HEK293 (cell line): ENCODE results near the gene KCNK6.
A peak's percentile ranks its signal among the peaks of the same experiment; 100 is the strongest.

Experiments used
- BCL11B ChIP-seq: fragments of 450-650 bp; formaldehyde crosslinking; IDR thresholded peaks from 2 replicates; pipeline ENCODE4 v1.5.1; 2016; ENCODE audit warnings: low read depth, missing biosample characterization, missing genetic modification characterization
- GLIS2 ChIP-seq: fragments of 450-650 bp; formaldehyde crosslinking; IDR thresholded peaks from 2 replicates; pipeline ENCODE4 v1.5.1; 2016; ENCODE audit warnings: missing biosample characterization, missing genetic modification characterization
- SCRT2 ChIP-seq: fragments of 450-650 bp; formaldehyde crosslinking; IDR thresholded peaks from 2 replicates; pipeline ENCODE4 v1.5.1; 2016; ENCODE audit warnings: missing biosample characterization, missing genetic modification characterization
- SP7 ChIP-seq: fragments of 450-650 bp; formaldehyde crosslinking; IDR thresholded peaks from 2 replicates; pipeline ENCODE4 v1.5.1; 2016; ENCODE audit warnings: missing biosample characterization, missing genetic modification characterization
- YY1 ChIP-seq: fragments of 450-650 bp; formaldehyde crosslinking; IDR thresholded peaks from 2 replicates; pipeline ENCODE4 v1.5.1; 2018; ENCODE audit warnings: missing biosample characterization, missing genetic modification characterization
- ZBTB8A ChIP-seq: fragments of 450-650 bp; formaldehyde crosslinking; IDR thresholded peaks from 2 replicates; pipeline ENCODE4 v1.5.1; 2016; ENCODE audit warnings: missing biosample characterization, missing genetic modification characterization
- ZNF132 ChIP-seq: fragments of 450-650 bp; formaldehyde crosslinking; IDR thresholded peaks from 2 replicates; pipeline ENCODE4 v1.5.1; 2017; ENCODE audit warnings: missing biosample characterization, missing genetic modification characterization, borderline replicate concordance
- ZNF133 ChIP-seq: fragments of 450-650 bp; formaldehyde crosslinking; IDR thresholded peaks from 2 replicates; pipeline ENCODE4 v1.5.1; 2016; ENCODE audit warnings: missing biosample characterization, missing genetic modification characterization
- ZNF138 ChIP-seq: fragments of 450-650 bp; formaldehyde crosslinking; IDR thresholded peaks from 2 replicates; pipeline ENCODE4 v1.5.1; 2016; ENCODE audit warnings: missing biosample characterization, missing genetic modification characterization, borderline replicate concordance
- ZNF174 ChIP-seq: fragments of 450-650 bp; formaldehyde crosslinking; IDR thresholded peaks from 2 replicates; pipeline ENCODE4 v1.5.0; 2017; ENCODE audit warnings: missing biosample characterization, mild to moderate bottlenecking, missing genetic modification characterization
- ZNF248 ChIP-seq: fragments of 450-650 bp; formaldehyde crosslinking; IDR thresholded peaks from 2 replicates; pipeline ENCODE4 v1.5.1; 2017; ENCODE audit warnings: missing biosample characterization, missing genetic modification characterization
- ZNF354C ChIP-seq: fragments of 450-650 bp; formaldehyde crosslinking; IDR thresholded peaks from 2 replicates; pipeline ENCODE4 v1.5.1; 2016; ENCODE audit warnings: missing biosample characterization, missing genetic modification characterization, low read depth, borderline replicate concordance
- ZNF37A ChIP-seq: fragments of 450-650 bp; IDR thresholded peaks from 2 replicates; pipeline ENCODE4 v1.5.1; 2018; ENCODE audit warnings: missing biosample characterization, missing genetic modification characterization
- ZNF404 ChIP-seq: fragments of 450-650 bp; formaldehyde crosslinking; IDR thresholded peaks from 2 replicates; pipeline ENCODE4 v1.5.1; 2017; ENCODE audit warnings: missing biosample characterization, missing genetic modification characterization
- ZNF423 ChIP-seq: fragments of 450-650 bp; formaldehyde crosslinking; IDR thresholded peaks from 2 replicates; pipeline ENCODE4 v1.5.1; 2016; ENCODE audit warnings: missing biosample characterization, missing genetic modification characterization
- ZNF530 ChIP-seq: fragments of 450-650 bp; formaldehyde crosslinking; IDR thresholded peaks from 2 replicates; pipeline ENCODE4 v1.5.1; 2016; ENCODE audit warnings: low read depth, missing biosample characterization, missing genetic modification characterization
- ZNF561 ChIP-seq: fragments of 450-650 bp; IDR thresholded peaks from 2 replicates; pipeline ENCODE4 v1.5.1; 2018; ENCODE audit warnings: missing biosample characterization, missing genetic modification characterization, borderline replicate concordance
- ZNF707 ChIP-seq: fragments of 450-650 bp; formaldehyde crosslinking; IDR thresholded peaks from 2 replicates; pipeline ENCODE4 v1.5.1; 2016; ENCODE audit warnings: missing biosample characterization, missing genetic modification characterization
- ZNF843 ChIP-seq: fragments of 450-650 bp; formaldehyde crosslinking; IDR thresholded peaks from 2 replicates; pipeline ENCODE4 v1.5.1; 2016; ENCODE audit warnings: missing biosample characterization, missing genetic modification characterization
- TF ChIP-seq, protein P1 (sequence below): fragments of 450-650 bp; formaldehyde crosslinking; IDR thresholded peaks from 2 replicates; pipeline ENCODE4 v1.5.1; 2016; ENCODE audit warnings: missing biosample characterization, missing genetic modification characterization
- TF ChIP-seq, protein P2 (sequence below): fragments of 450-650 bp; formaldehyde crosslinking; IDR thresholded peaks from 2 replicates; pipeline ENCODE4 v1.5.1; 2016; ENCODE audit warnings: missing biosample characterization, missing genetic modification characterization
- TF ChIP-seq, protein P3 (sequence below): fragments of 450-650 bp; formaldehyde crosslinking; IDR thresholded peaks from 2 replicates; pipeline ENCODE4 v1.5.1; 2016; ENCODE audit warnings: missing biosample characterization, missing genetic modification characterization
- TF ChIP-seq, protein P4 (sequence below): fragments of 450-650 bp; formaldehyde crosslinking; IDR thresholded peaks from 2 replicates; pipeline ENCODE4 v1.5.1; 2017; ENCODE audit warnings: missing biosample characterization, mild to moderate bottlenecking, missing genetic modification characterization, moderate library complexity
- TF ChIP-seq, protein P5 (sequence below): fragments of 450-650 bp; formaldehyde crosslinking; IDR thresholded peaks from 2 replicates; pipeline ENCODE4 v1.5.1; 2016; ENCODE audit warnings: missing biosample characterization, missing genetic modification characterization
- TF ChIP-seq, protein P6 (sequence below): fragments of 450-650 bp; formaldehyde crosslinking; IDR thresholded peaks from 2 replicates; pipeline ENCODE4 v1.5.1; 2016; ENCODE audit warnings: missing biosample characterization, missing genetic modification characterization
- TF ChIP-seq, protein P7 (sequence below): fragments of 450-650 bp; formaldehyde crosslinking; IDR thresholded peaks from 2 replicates; pipeline ENCODE4 v1.5.1; 2017; ENCODE audit warnings: missing biosample characterization, missing genetic modification characterization
- TF ChIP-seq, protein P8 (sequence below): fragments of 450-650 bp; formaldehyde crosslinking; optimal IDR thresholded peaks from 2 replicates; pipeline ENCODE3; 2016; ENCODE audit warnings: missing biosample characterization, mild to moderate bottlenecking, missing genetic modification characterization

KCNK6 gene

DNA sequence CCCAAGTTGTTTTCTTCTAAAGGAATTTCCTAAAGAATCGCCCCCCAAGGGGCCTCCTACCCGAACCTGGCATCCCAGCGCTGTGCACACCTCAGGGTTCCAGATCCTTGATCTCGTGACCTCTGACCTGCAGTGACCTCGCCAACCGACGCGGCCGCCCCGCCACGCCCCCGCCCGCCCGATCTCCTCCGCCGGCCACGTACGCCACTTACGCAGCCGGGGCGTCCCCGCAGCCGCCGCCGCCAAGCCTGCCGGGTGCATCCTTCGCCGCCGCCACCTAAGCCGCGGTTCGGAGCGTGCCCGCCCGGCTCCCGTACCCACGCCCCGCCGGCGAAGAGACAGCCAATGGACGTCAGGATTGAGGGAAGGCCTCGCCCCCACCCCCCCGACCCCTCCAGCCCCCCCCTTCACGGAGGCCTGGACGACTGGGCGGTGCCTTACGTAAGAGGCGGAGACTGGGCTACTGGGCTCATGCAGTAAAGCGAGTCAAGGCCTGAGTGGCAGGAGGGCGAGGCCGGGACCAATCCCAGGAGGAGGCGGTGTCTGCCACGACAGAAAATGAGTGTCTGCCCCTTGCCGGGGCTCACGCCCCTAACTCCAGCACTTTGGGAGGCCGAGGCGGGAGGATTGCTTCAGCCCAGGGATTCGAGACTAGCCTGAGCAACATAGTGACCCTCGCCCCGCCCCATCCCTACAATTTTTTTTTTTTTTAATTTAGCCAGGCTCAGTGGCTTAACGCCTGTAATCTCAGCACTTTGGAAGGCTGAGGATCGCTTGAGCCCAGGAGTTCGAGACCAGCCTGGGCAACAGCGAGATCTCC lies 3.8 kb upstream of the KCNK6 start, which contains the start of gene YIF1B (continued):
- TF ChIP-seq, protein P1, sequence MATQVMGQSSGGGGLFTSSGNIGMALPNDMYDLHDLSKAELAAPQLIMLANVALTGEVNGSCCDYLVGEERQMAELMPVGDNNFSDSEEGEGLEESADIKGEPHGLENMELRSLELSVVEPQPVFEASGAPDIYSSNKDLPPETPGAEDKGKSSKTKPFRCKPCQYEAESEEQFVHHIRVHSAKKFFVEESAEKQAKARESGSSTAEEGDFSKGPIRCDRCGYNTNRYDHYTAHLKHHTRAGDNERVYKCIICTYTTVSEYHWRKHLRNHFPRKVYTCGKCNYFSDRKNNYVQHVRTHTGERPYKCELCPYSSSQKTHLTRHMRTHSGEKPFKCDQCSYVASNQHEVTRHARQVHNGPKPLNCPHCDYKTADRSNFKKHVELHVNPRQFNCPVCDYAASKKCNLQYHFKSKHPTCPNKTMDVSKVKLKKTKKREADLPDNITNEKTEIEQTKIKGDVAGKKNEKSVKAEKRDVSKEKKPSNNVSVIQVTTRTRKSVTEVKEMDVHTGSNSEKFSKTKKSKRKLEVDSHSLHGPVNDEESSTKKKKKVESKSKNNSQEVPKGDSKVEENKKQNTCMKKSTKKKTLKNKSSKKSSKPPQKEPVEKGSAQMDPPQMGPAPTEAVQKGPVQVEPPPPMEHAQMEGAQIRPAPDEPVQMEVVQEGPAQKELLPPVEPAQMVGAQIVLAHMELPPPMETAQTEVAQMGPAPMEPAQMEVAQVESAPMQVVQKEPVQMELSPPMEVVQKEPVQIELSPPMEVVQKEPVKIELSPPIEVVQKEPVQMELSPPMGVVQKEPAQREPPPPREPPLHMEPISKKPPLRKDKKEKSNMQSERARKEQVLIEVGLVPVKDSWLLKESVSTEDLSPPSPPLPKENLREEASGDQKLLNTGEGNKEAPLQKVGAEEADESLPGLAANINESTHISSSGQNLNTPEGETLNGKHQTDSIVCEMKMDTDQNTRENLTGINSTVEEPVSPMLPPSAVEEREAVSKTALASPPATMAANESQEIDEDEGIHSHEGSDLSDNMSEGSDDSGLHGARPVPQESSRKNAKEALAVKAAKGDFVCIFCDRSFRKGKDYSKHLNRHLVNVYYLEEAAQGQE = no peak
- TF ChIP-seq ZNF561 (tag by site-specific recombination) (peak; percentile 69; the same call in 1 of the 2 replicates), ZNF530 (tag by site-specific recombination) (no peak), ZNF132 (tag by site-specific recombination) (no peak), ZNF138 (tag by site-specific recombination) (no peak), BCL11B (tag by site-specific recombination) (peak; percentile 97), ZNF37A (tag by site-specific recombination) (no peak), ZNF404 (tag by site-specific recombination) (no peak), ZNF707 (tag by site-specific recombination) (no peak), SP7 (peak; percentile 76), ZNF248 (no peak), ZNF843 (peak; percentile 60; the same call in 1 of the 2 replicates), SCRT2 (no peak), YY1 (no peak), ZNF174 (tag by site-specific recombination) (no peak), ZNF423 (tag by site-specific recombination) (0 out of 2 replicates have a peak, but pooled peaks have one; percentile 32), ZNF133 (tag by site-specific recombination) (no peak), ZNF354C (tag by site-specific recombination) (no peak), ZBTB8A (tag by site-specific recombination) (peak; percentile 96), GLIS2 (peak; percentile 92)
- TF ChIP-seq, protein P2, sequence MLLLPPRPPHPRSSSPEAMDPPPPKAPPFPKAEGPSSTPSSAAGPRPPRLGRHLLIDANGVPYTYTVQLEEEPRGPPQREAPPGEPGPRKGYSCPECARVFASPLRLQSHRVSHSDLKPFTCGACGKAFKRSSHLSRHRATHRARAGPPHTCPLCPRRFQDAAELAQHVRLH (tag by site-specific recombination) = peak; percentile 88
- TF ChIP-seq, protein P3, sequence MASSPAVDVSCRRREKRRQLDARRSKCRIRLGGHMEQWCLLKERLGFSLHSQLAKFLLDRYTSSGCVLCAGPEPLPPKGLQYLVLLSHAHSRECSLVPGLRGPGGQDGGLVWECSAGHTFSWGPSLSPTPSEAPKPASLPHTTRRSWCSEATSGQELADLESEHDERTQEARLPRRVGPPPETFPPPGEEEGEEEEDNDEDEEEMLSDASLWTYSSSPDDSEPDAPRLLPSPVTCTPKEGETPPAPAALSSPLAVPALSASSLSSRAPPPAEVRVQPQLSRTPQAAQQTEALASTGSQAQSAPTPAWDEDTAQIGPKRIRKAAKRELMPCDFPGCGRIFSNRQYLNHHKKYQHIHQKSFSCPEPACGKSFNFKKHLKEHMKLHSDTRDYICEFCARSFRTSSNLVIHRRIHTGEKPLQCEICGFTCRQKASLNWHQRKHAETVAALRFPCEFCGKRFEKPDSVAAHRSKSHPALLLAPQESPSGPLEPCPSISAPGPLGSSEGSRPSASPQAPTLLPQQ (tag by site-specific recombination) = peak; percentile 56
- TF ChIP-seq, protein P4, sequence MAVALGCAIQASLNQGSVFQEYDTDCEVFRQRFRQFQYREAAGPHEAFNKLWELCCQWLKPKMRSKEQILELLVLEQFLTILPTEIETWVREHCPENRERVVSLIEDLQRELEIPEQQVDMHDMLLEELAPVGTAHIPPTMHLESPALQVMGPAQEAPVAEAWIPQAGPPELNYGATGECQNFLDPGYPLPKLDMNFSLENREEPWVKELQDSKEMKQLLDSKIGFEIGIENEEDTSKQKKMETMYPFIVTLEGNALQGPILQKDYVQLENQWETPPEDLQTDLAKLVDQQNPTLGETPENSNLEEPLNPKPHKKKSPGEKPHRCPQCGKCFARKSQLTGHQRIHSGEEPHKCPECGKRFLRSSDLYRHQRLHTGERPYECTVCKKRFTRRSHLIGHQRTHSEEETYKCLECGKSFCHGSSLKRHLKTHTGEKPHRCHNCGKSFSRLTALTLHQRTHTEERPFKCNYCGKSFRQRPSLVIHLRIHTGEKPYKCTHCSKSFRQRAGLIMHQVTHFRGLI (tag by site-specific recombination) = peak; percentile 41; the same call in 1 of the 2 replicates
- TF ChIP-seq, protein P5, sequence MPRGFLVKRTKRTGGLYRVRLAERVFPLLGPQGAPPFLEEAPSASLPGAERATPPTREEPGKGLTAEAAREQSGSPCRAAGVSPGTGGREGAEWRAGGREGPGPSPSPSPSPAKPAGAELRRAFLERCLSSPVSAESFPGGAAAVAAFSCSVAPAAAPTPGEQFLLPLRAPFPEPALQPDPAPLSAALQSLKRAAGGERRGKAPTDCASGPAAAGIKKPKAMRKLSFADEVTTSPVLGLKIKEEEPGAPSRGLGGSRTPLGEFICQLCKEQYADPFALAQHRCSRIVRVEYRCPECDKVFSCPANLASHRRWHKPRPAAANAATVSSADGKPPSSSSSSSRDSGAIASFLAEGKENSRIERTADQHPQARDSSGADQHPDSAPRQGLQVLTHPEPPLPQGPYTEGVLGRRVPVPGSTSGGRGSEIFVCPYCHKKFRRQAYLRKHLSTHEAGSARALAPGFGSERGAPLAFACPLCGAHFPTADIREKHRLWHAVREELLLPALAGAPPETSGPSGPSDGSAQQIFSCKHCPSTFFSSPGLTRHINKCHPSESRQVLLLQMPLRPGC = peak; percentile 48; the same call in 1 of the 2 replicates
- TF ChIP-seq, protein P6, sequence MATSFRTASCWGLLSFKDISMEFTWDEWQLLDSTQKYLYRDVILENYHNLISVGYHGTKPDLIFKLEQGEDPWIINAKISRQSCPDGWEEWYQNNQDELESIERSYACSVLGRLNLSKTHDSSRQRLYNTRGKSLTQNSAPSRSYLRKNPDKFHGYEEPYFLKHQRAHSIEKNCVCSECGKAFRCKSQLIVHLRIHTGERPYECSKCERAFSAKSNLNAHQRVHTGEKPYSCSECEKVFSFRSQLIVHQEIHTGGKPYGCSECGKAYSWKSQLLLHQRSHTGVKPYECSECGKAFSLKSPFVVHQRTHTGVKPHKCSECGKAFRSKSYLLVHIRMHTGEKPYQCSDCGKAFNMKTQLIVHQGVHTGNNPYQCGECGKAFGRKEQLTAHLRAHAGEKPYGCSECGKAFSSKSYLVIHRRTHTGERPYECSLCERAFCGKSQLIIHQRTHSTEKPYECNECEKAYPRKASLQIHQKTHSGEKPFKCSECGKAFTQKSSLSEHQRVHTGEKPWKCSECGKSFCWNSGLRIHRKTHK (tag by site-specific recombination) = no peak
- TF ChIP-seq, protein P7, sequence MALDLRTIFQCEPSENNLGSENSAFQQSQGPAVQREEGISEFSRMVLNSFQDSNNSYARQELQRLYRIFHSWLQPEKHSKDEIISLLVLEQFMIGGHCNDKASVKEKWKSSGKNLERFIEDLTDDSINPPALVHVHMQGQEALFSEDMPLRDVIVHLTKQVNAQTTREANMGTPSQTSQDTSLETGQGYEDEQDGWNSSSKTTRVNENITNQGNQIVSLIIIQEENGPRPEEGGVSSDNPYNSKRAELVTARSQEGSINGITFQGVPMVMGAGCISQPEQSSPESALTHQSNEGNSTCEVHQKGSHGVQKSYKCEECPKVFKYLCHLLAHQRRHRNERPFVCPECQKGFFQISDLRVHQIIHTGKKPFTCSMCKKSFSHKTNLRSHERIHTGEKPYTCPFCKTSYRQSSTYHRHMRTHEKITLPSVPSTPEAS (tag by site-specific recombination) = no peak
- TF ChIP-seq, protein P8, sequence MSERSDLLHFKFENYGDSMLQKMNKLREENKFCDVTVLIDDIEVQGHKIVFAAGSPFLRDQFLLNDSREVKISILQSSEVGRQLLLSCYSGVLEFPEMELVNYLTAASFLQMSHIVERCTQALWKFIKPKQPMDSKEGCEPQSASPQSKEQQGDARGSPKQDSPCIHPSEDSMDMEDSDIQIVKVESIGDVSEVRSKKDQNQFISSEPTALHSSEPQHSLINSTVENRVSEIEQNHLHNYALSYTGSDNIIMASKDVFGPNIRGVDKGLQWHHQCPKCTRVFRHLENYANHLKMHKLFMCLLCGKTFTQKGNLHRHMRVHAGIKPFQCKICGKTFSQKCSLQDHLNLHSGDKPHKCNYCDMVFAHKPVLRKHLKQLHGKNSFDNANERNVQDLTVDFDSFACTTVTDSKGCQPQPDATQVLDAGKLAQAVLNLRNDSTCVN = peak; percentile 80
